NCI-H1694 treated with DMSO at 0.1 percent for 48 hours (cell line): ENCODE data around the gene LRRC75A.
"Not testable (repeated sequence)": the region's sequence is repeated elsewhere in the genome, so short reads cannot be mapped to it uniquely, and the experiment has no call there.

Source experiments
- DNase-seq: peaks from one replicate; lab custom pipeline; 2025; lab: John Stamatoyannopoulos, UW

LRRC75A gene

GRCh38 chr17:16472539-16472938 lies 19.5 kb downstream of the LRRC75A start:
- DNase-seq, result no peak

GRCh38 chr17:16471295-16471694 lies 20.7 kb downstream of the LRRC75A start:
- no peak for DNase-seq

GRCh38 chr17:16470265-16470664 lies 21.7 kb downstream of the LRRC75A start:
- DNase-seq, result peak; percentile 58

GRCh38 chr17:16468428-16468992 lies 23.5 kb downstream of the LRRC75A start:
- DNase-seq, result no peak

- no peak for DNase-seq
Observed at GRCh38 chr17:16467886-16468285, 24.1 kb downstream of the LRRC75A start.

DNA sequence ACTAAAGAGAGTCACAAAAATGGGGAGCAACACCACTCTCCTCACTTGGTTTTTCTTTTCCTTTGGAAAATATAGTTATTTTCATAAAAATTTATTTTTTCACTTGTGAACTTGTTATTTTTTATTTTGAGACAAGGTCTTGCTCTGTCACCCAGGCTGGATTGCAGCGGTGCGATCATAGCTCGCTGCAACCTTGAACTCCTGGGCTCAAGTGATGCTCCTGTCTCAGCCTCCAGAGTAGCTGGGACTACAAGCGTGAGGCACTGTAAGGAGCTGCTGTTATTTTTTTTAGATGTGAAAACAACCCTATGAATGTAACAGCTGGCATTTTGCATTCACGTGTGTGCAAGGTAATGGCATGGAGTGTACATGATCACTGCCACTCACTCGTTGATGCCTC lies 24.9 kb downstream of the LRRC75A start:
- no peak for DNase-seq

- no peak for DNase-seq
Observed at GRCh38 chr17:16466407-16466806, 25.6 kb downstream of the LRRC75A start.

DNA sequence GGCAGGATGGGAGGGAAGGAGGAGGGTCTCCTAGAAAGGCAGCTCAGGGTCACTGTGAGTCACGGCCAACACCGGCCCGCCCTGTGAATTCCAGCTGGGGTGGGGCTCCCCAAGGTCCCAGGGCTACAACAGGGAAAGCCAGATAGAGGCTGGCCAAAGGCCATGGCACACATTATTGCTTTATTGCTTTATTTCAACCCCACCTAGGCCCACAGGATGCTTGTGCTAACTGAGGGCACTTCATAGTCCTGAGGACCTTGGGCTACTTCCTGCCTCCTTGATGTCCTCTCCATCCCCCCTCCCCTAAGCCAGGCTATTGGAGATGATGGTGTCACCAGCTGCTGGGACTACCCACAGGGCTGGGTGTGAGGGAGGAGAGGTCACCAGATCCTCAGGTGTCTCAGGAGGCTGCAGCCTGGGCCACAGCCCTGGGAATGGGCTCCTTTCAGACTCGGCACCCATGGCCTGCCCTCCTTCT lies 26.1 kb downstream of the LRRC75A start:
- no peak for DNase-seq

- DNase-seq, result no peak
Observed at GRCh38 chr17:16465052-16465312, 27.0 kb downstream of the LRRC75A start.

DNA sequence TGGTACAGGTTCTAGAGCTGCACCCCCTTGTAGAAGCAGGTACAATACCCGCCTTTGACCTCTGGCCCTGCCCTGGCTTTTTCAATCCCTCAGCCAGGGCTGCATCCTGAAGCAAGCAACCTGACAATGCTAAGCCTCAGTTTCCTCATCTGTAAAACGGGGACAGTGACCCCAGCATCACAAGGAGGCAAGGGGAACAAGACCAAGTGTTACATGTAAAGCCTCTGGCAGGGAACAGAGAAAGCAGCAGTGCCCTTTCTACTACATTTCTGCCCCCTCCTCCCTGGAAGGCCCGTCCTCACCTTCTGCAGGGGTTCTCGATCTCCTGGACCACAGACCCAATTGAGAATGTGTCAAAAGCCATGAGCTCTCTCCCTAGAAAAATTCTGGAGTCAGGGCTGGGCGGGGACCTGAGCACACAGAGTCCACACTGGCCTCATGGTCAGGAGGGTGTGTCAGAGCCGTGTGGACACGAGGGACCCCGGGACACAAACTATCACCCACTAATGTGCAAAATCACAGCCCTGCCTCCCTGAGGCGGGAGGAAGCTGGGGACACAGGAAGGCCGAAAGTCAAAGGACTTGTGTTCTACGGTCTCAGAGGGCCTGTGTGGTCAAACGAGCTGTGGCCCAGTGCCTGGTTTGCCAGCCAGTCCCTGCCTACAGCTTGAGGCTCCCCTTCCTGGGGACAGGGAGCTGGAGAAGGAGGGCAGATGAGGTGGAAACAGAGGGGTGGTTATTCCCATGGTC lies 27.5 kb downstream of the LRRC75A start:
- DNase-seq, result no peak

- DNase-seq, result peak; percentile 90
Observed at GRCh38 chr17:16463358-16464302, 28.4 kb downstream of the LRRC75A start.

GRCh38 chr17:16462070-16462864 lies 29.7 kb downstream of the LRRC75A start:
- no peak for DNase-seq

DNA sequence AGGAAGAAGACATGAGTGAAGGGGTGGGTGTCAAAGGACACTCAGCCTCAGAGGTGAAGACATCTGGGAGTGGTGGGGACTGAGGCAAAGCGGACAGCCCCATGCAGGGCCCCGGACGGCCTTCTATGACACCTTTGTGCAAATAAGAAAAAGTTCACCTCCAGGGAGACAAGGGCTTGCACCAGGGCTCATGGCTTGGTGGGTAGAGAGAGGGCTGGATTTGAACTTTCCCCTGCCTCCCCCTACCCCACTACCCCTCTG lies 30.5 kb downstream of the LRRC75A start:
- DNase-seq, result no peak

- DNase-seq, result no peak
Observed at GRCh38 chr17:16460796-16461605, 31.0 kb downstream of the LRRC75A start.

GRCh38 chr17:16459855-16460550 lies 32.0 kb downstream of the LRRC75A start:
- no peak for DNase-seq

- DNase-seq, result no peak
Observed at GRCh38 chr17:16459271-16459670, 32.7 kb downstream of the LRRC75A start.

GRCh38 chr17:16456742-16457316 lies 35.2 kb downstream of the LRRC75A start:
- DNase-seq, result no peak

DNA sequence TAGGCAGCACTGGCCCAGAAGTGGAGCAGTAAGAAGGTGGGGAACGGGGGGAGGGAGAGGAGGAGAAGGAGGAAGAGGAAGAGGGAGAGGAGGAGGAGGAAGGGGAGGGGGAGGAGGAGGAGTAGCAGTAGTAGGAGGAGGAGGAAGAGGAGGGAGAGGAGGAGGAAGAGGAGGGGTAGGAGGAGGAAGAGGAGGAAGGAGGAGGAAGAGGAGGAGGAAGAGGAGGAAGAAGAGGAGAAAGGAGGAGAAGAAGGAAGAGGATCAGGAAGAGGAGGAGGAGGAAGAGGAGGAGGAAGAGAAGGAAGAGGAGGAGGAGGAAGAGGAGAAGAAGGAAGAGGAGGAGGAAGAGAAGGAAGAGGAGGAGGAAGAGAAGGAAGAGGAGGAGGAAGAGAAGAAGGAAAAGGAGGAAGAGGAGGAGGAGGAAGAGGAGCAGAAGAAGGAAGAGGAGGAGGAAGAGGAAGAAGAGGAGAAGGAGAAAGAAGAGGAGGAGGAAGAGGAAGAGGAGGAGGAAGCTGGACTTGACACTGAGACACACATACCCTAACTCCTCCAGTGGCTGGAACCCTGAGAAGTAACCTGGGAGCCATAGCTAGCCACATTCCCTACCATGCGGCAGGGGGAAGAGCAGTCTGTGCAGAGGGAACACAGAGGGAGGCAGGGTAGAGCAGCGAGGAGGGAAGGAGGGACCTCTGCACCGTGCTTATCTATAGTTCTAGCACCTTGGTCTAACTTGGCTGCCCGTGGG lies 35.8 kb downstream of the LRRC75A start:
- no peak for DNase-seq

GRCh38 chr17:16453493-16453851 lies 38.5 kb downstream of the LRRC75A start:
- DNase-seq, result no peak

DNA sequence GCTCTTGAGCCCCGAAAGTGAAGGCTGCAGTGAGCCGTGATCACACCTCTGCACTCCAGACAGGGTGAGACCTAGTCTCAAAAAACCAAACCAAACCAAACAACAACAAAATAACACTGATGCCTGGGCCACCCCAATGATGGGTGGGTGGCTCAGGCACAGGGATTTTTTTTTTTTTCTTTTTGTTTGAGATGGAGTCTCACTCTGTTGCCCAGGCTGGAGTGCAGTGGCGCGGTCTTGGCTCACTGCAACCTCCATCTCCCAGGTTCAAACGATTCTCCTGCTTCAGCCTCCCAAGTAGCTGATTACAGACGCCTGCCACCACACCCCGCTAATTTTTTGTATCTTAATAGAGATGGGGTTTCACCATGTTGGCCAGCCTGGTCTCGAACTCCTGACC lies 39.7 kb downstream of the LRRC75A start:
- DNase-seq, result not testable (repeated sequence)
